A549 treated with AZD2906 at 1 μM for 4 hours (cell line): Measurements from ENCODE around the gene VWDE. TPM values are rescaled to one million over a fixed set of nuclear protein-coding genes. Genes with fewer than 3 reads are reported as not detected.

Source experiments
- total RNA-seq: library from RNA; stranded (reverse); fragments of 200-300 nt; extraction: Qiagen RNA extraction; gene quantifications from 5 replicates; pipeline ENCODE4 v1.2.3, GENCODE V29; 2022

VWDE gene
- total RNA-seq, result 0.31 to 0.63 TPM (median 0.50 TPM) in 5 replicates

GRCh38 chr7:12403287-12404181 is at the start of gene VWDE:
Gene VWDE (minus strand): TSS chr7:12403865. CDS start chr7:12403716, 149 bp downstream.

Other genes with a start within 250 kb of the VWDE start
- 30.5 to 32.4 TPM (median 31.8 TPM) in 5 replicates for gene TMEM106B, start 192.6 kb downstream of the VWDE start, total RNA-seq
- gene SCIN, start 166.9 kb upstream of the VWDE start, total RNA-seq, result 0.31 to 0.43 TPM (median 0.39 TPM) in 5 replicates